Hypothalamus (tissue), 51 donors: ENCODE results near the gene RBM7.

ENCODE experiments used
- DNase-seq, 51 donors: peaks; one replicate each; lab custom pipeline; 2025; lab: John Stamatoyannopoulos, UW

Gene RBM7, protein sequence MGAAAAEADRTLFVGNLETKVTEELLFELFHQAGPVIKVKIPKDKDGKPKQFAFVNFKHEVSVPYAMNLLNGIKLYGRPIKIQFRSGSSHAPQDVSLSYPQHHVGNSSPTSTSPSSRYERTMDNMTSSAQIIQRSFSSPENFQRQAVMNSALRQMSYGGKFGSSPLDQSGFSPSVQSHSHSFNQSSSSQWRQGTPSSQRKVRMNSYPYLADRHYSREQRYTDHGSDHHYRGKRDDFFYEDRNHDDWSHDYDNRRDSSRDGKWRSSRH

DNA sequence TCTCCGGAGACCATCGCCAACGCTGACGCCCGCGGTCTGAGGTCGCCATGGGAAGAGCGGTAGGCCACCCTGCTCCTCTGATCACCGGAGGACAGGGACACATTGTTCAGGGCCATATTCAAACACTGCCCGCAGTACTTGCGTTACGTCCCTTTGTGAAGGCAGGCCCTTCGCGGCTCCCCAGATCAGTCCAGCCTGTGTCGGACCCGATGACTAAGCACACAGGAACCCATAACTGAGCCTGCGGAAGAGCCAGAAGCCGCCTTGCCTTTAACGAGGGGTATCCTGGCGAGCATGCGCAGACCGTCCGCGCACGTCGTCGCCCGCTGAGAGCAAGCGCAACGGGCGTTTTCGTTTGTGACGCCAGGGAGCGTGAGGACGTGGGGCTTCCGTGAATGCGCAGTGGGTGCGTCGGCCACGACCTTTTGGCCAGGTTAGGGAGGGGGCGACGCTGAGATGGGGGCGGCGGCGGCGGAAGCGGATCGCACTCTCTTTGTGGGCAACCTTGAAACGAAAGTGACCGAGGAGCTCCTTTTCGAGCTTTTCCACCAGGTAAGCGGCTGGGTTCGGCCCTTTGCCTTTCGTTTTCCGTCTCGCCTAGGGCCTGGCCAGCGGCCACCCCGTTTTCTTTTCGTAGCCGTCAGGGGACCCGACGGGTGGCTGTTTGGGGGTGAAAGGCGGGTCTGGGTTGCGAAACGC is at the start of gene RBM7, which contains the start of gene C11orf71:
RBM7 (plus strand) TSS at position 451 of the 699 bp plus-strand sequence; CDS start at position 457, 6 bp downstream.
C11orf71 (minus strand) TSS at position 296 of the 699 bp plus-strand sequence; CDS start at position 116, 180 bp downstream.
- peak; percentile 76 to 98 (median 91) for DNase-seq

DNA sequence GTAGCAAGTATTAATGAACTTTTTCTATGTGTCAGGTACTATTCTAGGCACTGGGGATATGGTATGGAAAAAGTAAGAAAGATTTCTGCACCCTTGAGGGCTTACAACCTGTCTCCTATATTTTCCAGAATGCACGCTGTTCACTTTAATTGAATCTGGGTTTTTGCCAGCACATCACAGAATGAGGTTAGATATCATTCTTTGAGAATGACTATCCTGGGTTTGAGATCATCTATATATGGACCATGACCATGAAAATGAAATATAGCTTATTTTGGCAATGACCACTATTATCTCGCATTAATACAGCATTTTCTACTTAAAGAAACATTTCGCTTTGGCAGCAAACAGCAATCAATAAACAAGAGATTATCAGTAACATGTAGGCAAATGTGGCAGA is 47.0 kb upstream of the RBM7 start:
- no peak for DNase-seq

DNA sequence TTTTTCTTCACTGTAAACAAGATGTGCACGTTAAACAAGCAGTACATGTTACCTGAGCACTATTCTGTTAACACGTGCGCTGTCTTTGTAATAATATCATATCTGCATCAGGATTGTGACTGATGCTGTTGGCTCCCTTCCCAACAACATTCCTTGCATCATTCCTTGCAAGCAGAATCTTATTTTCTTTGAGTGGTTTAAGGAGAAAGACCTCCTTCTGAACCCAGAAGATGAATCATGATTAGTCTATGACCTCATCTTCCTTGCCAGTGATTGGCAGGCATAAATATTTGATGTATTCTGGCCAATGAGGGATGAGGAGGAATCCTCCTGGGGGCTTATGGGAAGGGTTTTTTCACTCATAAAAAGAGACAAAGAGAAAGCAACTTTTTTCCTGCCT is 46.4 kb upstream of the RBM7 start:
- DNase-seq, result no peak

DNA sequence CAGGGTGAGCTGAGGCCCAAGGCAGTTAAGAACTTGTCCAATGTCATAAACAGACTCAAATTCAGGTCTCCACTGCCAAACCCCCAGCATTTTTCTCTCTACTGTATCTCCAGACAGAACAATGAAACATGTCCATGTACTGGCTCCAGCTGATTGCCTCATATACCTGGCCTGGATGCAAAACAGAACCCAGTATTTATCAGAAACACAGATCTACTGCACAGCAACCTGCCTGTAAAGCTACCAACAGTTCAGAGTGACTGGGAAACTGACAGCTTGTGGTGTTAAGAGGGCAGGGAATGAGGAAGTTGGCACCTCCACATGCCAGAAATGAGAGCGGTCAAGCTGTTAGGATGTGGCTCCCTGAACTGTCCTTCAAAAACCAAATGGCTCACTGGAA is 41.8 kb upstream of the RBM7 start:
- no peak for DNase-seq

DNA sequence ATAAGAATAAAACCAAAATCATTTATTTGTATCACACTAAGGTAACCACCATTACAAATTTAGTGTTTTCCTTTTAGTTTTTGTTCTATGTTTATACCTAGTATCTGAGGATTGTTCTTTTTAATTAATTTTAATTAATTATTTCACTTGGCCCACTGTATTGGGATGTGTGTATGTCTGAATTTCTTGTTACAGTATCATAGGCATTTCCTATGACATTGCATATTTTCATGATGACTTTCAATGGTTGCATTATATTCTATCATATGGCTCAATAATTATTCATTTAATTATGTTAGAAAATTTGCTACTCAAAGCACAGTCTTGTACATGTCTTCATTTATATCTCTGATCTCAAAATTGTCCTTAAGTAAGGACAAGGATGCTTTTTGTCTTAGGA is 41.1 kb upstream of the RBM7 start:
- no peak for DNase-seq

DNA sequence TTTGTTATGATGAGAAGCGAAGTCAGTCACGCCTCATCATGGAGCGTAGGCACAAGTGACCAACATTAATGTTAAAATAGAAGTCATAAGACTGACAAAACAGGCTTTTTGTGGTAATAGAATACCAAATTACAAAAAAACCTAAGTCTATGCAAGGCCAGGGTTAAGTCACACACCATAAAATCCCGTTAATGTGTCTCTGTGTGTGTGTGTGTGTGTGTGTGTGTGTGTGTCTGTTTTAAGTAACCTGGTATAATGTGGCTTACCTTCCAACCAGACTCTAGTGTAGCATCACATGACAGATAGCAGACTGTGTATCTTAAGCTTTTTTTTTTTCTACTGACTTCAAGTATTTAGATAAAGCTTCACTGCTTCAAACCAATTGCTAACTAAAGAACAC is 38.1 kb upstream of the RBM7 start:
- DNase-seq, result no peak

DNA sequence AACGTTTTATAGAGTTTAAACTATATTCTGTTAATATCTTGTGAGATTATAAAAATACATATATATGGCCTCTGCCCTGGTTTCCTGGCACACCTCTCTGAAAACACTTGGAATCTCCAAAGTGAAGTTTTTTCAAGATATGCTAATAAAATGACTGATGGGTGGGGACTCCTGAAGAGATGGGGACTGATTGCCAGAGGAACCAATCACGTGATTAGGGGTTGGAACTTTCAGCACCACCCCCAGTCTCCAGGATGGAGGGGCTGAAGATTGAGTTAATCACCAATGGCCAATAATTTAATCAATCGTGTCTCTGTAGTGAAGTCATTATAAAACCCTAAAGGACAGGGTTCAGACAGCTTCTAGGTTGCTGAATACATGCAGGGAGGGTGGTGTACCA is 37.5 kb upstream of the RBM7 start:
- DNase-seq, result no peak

DNA sequence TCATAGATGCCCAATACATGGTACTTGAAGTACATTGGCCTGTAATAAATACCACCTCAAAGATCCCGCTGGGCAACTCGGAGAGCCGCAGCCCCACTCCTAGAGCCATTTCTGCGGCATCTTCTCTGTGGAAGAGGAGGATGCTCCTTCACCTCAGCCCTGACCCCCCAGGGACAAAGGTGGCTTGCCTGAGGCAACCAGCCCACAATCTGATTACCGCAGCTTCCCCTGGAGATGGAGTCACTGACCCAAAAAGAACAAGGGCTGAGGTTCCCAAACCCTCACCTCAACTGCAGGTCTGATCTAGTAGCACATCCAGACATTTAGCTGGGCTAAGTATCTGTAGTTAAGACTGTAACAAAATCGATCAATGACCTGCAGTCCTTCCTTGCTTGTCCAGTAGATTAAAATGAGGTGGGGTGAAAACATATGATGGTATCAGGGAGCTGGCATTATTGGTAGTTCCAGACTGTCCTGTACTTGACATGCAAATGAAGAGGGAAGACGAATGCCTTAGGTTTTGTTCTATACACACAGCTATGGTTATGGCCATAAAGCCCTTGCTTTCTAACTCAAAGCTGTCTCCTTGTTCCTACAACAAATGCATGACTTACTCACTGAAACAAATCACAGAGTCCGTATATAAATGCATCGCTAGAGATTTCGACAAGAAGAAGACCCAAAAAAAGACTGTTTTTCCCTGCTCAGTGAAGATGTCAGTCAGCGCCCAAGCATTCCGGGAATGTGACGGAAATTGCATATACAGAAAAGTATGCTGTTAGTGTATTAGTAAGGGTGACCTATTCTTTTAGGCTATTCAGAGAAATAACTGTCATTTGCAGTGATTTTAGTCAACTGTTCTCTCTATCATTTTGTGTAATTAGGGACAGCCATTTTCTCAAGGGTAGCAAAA is 33.9 kb upstream of the RBM7 start:
- DNase-seq, result no peak

DNA sequence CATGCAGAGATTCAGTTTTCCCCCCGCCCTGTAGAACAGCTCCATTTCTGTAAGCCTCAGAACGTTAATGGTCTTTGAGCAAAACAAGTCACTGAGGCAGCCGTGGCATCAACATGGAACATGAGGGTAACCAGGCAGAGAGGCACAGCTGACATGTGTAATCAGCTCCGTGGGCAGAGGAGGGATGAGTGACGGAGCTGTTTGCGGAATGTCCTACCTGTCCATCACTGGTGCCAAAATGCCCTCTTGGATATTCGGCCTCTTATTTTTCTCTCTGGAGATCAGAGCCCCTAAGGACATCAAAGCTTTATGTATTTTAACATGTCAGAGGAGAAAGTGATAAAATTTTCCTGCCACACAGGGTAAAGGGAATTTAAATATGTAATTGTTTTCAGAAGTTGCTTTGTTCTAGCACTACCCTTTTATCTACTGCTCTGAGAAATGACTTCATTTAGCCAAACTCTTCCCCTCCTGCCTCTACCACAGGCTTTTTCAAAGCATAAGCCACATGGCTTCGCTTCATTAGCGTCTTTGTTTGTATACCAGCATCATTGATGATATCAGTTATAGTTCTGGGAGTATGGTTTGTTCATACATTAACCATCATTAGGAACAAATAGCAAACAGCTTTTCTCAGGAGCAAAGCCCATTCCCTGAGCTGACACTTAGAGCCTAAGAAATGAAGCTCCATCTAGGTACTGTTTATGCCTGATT is 33.1 kb upstream of the RBM7 start:
- no peak for DNase-seq

DNA sequence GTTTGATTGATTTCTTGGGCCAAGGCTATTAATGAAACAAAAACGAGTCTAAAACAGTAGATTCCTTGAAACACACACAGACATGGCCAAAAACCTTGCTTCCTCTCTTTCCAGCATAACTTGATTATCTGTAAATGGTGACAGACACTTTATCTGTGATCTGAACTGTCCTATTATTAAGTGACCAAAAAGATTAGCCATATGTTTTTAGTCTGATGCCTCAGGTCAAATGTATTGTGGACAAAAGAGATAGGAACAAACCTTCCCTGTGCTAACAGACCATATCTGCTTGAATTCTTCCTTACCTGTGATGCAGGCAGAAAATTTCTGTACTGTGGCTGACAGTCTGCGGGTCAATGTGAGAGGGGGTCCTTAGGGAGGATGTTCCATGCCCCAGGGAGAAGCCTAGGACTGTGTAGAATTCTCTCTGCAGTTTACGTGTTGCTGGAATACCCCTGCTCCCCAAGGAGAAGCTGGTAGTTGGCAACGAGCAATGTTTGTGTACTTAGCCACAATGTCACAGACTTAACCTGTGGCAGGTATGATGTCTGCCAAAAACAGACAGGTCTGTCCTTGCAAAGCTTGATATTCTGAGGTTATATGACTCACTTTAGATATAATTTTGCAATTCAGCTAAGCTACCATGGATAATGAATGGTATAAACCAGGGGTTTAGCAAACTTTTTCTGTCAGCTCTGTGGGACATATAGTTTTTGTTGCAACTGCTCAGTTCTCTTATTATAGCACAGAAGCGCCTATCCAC is 31.4 kb upstream of the RBM7 start:
- no peak for DNase-seq

DNA sequence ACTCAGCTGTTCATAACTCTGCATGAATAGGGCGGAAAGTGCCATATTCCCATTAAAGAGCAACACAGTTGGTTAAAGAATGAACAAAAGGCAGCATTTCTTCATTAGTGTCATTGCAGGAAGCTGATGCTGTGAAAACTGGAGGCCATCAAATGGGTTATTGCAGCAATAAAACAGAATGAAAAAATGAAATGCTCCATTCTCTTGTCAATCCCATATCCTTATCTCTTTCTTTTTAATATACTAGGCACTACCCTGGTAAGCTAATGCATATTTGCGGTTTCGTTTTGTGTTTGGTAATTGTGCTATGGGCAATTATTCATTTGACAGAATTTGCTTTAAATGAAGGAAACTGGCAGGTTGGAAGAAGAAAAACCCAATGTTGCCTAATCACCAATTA is 25.4 kb upstream of the RBM7 start:
- no peak for DNase-seq

DNA sequence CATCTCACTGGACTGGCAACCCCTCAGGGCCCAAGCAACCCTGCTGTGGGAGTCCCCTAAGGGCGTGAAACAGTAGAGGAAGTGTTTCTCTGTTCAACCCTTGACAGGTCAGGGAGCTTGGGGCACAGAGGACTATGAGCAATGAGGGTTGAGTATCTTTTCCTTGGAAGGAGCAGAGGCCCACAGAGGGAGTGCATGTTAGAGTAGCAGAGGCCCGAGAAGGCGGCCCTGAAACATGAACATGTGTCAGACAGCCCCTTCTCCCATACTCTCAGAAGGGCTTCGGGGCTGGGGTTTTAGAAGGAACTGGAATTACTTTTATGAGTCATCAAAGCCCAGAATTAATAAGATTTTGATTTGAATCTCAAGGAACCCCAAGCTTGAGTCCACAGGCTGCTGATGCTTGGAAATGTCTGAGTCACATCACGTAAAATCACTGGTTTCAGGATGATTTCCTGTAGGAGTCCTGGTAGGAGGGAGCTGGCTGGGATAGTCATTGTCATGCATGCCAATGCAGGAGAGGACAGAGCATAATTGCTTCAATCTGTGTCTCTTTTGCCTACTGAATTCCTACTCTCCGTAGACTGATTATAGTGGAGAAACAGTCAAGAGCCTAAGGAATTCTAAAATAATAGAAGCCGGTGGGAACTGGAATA is 22.7 kb upstream of the RBM7 start:
- no peak for DNase-seq

DNA sequence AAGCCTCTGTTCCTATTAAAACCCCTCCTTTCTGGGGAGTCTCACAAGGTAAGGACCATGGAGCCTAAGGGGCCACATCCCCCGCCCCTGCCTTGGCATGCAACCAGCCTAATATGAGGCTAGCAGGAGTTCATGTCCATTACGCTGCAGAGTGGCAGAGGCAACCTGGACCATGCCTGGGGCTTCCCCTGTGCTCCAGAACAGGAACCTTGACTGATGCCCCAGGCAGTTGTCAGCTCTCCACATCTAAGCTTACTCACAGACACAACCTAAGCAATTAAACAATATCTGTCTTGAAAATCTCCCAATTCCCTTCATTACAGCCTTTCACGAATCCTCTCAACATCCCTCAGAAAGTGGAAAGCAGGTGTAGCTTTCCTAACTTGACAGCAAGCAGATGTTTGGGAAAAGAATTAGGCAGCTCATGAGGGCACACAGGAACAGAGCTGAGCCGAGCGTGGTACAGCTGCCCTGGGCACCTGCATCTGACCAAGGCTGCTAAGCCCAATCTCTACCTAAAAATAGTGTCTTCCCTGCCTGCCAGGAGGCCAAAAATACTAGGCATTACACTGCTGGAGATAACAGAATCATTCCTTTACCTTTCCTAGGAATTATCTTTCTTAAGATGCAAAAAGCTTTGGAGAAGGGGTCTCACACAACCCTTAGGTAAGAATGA is 20.9 kb upstream of the RBM7 start:
- no peak for DNase-seq

DNA sequence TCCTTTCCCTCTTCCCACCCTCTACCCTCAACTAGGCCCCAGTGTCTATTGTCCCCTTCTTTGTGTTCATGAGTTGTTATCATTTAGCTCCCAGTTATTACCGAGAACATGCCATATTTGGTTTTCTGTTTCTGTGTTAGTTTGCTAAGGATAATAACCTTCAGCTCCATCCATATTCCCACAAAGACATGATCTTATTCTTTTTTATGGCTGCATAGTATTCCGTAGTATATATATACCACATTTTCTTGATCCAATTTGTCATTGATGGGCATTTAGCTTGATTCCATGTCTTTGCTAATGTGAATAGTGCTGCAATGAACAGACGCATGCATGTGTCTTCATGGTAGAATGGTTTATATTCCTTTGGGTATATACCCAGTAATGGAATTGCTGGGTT is 18.0 kb upstream of the RBM7 start:
- DNase-seq, result no peak

DNA sequence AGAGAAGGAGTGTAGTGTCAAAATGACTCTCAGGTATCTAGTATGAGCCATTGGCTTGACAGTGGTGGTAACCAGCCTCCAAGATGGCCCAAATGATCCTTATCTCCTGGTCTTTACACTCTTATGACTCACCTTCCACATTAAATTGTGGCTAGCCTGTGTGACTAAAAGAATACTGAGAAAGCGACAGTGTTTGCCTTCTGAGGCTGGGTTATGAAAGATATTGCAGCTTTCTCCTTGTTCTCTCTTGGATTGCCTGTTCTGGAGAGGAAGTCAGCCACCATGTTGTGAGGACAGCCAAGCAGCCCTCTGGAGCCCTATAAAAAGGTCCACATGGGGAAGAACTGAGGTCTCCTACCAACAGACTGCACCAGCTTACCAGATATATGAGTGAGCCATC is 16.0 kb upstream of the RBM7 start:
- DNase-seq, result no peak

DNA sequence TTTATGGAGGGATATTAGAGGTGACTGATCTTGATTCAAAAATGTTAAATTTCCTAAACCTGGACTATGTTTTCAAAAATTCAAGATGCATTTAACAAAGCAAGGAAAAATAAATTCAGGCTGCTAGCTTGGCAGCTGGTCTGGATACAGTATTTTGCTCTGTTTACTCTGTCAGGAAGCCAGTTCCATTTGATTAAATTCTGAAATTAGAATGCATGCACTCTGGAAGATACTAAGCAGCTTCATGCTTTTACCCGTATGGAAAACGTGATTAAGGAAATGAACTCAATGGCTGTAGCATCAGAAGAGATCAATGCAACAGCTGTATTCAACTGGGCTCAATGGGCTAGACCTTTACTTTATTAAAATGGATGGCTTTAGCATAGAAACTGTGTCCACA is 14.3 kb upstream of the RBM7 start:
- DNase-seq, result no peak

DNA sequence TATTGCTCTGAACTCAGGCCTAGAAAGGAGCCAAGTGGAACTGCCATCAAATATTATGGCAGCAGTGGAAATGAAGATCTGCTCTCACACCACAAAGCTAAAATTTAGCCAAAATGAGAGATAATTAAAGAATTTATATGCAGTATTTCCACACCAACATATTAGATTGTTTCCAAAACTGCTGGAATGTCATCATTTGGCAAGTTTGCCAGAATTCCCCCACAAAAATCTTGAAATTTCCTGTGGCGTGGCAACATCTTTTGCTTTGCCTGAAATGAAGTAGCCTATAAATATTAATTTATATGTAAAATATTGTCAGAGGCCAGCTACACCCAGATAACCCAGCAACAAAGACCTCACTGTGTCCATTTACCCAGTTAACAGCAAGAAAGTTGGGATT is 13.9 kb upstream of the RBM7 start:
- no peak for DNase-seq

DNA sequence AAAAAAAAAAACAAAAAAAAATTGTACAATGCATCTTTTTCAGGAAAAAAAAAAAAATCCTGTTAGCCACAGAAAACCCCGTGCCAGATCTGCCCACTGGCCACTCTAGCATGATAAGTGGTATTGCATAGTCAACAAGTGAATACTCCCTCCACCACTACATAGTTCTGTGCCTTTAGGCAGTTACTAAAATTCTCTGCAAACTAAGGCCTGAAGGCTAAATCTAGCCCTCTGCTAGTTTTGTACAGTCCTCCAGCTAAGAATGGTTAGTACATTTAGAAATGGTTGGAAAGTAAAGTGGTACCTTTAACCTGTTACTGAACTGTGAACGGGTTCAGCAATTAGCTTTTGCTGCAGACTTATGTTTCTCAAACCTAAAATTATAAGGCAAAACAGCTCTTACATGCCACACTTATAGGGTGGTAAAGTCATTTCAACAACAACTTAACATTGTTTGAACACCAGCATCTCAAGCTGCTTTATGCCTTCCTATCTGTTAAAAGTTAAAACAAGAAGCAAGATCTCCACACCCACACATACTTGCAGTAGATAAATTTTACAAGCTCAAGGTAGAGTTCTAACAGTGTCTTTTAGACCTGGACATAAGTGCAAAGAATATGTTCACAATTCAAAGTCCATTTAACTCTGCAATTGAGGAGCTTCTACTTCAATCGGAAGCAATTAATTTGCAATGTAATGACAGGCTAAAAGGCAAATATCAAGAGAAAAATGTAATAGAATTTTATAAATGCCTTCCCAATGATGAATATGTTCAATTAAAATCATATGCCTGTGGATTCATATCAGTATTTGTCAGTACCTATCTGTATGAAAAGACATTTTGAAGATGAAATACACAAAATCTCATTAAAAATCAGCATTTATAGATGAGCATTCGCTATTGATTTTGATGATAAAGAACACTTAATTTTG is 7.5 kb upstream of the RBM7 start:
- no peak for DNase-seq
